A549 (cell line): ENCODE measurements around the gene PTPRF. TPM values are rescaled to one million over a fixed set of nuclear protein-coding genes. Genes with fewer than 3 reads are reported as not detected.

Experiments used
- ATAC-seq, 2 experiments: fragments of 200-7000 bp in 1 of 2; fragments of >200 bp in 1 of 2; cut with Nextera tagmentation in 1 of 2; cut with Tn5 transposase in 1 of 2; 3 replicates each; pipeline versions ENCODE4 v1.8.0 to v1.9.1; 2018 to 2020; ENCODE audit warnings: mild to moderate bottlenecking in 1 of 2, moderate library complexity in 1 of 2
- CTCF ChIA-PET: fragments of 300-600 bp; sonication (Branson Sonifier 250); formaldehyde crosslinking; extraction: SDS; loops from one replicate; lab custom pipeline; 2021; ENCODE audit warnings: antibody characterized with exemption, inconsistent platforms; lab: Yijun Ruan, JAX
- POLR2A ChIA-PET: fragments of 350-600 bp; formaldehyde crosslinking; extraction: SDS; loops from one replicate; lab custom pipeline; 2021; ENCODE audit warnings: antibody characterized with exemption, inconsistent platforms; lab: Yijun Ruan, JAX
- DNase-seq, 2 experiments: peaks; one replicate each; pipeline versions ENCODE4 v3.0.0 to v3.0.0-alpha.2; 2011 to 2016; ENCODE audit warnings: low read depth in 1 of 2, low spot score in 1 of 2
- FAIRE-seq: peaks from 2 replicates; lab custom pipeline; 2011; peaks lifted over from hg19 to GRCh38; lab: Jason Lieb, UNC
- H3K27ac ChIP-seq, 2 experiments: fragments of >200 bp; sonication (Bioruptor Twin); formaldehyde crosslinking; 3 replicates each; pipeline ENCODE4 v1.5.1; 2016 to 2017
- H3K4me1 ChIP-seq: fragments of >200 bp; sonication (Bioruptor Twin); formaldehyde crosslinking; 3 replicates; pipeline ENCODE4 v1.6.1; 2016
- H3K4me2 ChIP-seq: fragments of >200 bp; sonication (Bioruptor Twin); formaldehyde crosslinking; 3 replicates; pipeline ENCODE4 v1.6.1; 2016
- H3K4me3 ChIP-seq: fragments of >200 bp; sonication (Bioruptor Twin); formaldehyde crosslinking; 3 replicates; pipeline ENCODE4 v1.5.1; 2016
- H3K9me3 ChIP-seq: fragments of >200 bp; sonication (Bioruptor Twin); formaldehyde crosslinking; 3 replicates; pipeline ENCODE4 v1.6.1; 2016
- BHLHE40 ChIP-seq: IDR thresholded peaks from 2 replicates; pipeline ENCODE4 v1.6.1; 2012; ENCODE audit warnings: low read depth, low read length, inconsistent platforms
- CBX2 ChIP-seq: fragments of 200-600 bp; sonication (generic); IDR thresholded peaks from 2 replicates; pipeline ENCODE4 v1.6.1; 2016; ENCODE audit warnings: low read depth, mild to moderate bottlenecking, borderline replicate concordance
- CBX8 ChIP-seq: fragments of 200-600 bp; sonication (generic); IDR thresholded peaks from 2 replicates; pipeline ENCODE4 v1.6.1; 2016
- CHD2 ChIP-seq: fragments of 150-350 bp; IDR thresholded peaks from 2 replicates; pipeline ENCODE4 v1.6.1; 2014; ENCODE audit warnings: low read length; ENCODE audit not compliant: partially characterized antibody
- EHMT2 ChIP-seq: fragments of 200-600 bp; sonication (generic); IDR thresholded peaks from 2 replicates; pipeline ENCODE4 v1.6.1; 2016; ENCODE audit warnings: antibody characterized with exemption, low read depth, mild to moderate bottlenecking, moderate library complexity
- ESRRA ChIP-seq: fragments of 150-350 bp; IDR thresholded peaks from 2 replicates; pipeline ENCODE4 v1.6.1; 2014; ENCODE audit warnings: mild to moderate bottlenecking, low read length, borderline replicate concordance
- FOSB ChIP-seq: fragments of 250-450 bp; sonication (Bioruptor Pico); IDR thresholded peaks from 2 replicates; pipeline ENCODE4 v1.5.0; 2020; ENCODE audit warnings: mild to moderate bottlenecking, moderate library complexity
- GATA3 ChIP-seq: IDR thresholded peaks from 2 replicates; pipeline ENCODE4 v1.6.1; 2012; ENCODE audit warnings: borderline replicate concordance
- HDAC2 ChIP-seq: fragments of 200-600 bp; sonication (generic); IDR thresholded peaks from 2 replicates; pipeline ENCODE4 v1.6.1; 2016
- HEYL ChIP-seq: fragments of 250-450 bp; sonication (Bioruptor Pico); IDR thresholded peaks from 2 replicates; pipeline ENCODE4 v1.8.0; 2021; ENCODE audit warnings: mild to moderate bottlenecking, moderate library complexity
- HOXB5 ChIP-seq: fragments of 250-450 bp; sonication (Bioruptor Pico); IDR thresholded peaks from 2 replicates; pipeline ENCODE4 v1.5.0; 2020; ENCODE audit warnings: mild to moderate bottlenecking, moderate library complexity
- JUNB ChIP-seq: fragments of >200 bp; sonication (Bioruptor Twin); formaldehyde crosslinking; IDR thresholded peaks from 2 replicates; pipeline ENCODE4 v1.6.1; 2016
- KDM1A ChIP-seq: fragments of 200-600 bp; sonication (generic); IDR thresholded peaks from 2 replicates; pipeline ENCODE4 v1.6.1; 2016; ENCODE audit warnings: low read depth, mild to moderate bottlenecking
- KDM5A ChIP-seq: fragments of 200-600 bp; sonication (generic); IDR thresholded peaks from 2 replicates; pipeline ENCODE4 v1.6.1; 2016; ENCODE audit warnings: antibody characterized with exemption, mild to moderate bottlenecking
- MAFK ChIP-seq: fragments of 450-650 bp; IDR thresholded peaks from 2 replicates; pipeline ENCODE4 v1.6.1; 2014; ENCODE audit not compliant: partially characterized antibody
- MAX ChIP-seq: IDR thresholded peaks from 2 replicates; pipeline ENCODE4 v1.6.1; 2012
- NFE2L2 ChIP-seq: fragments of 150-350 bp; conservative IDR thresholded peaks from 2 replicates; pipeline ENCODE4 v1.6.1; 2014; ENCODE audit warnings: low read length
- PHF8 ChIP-seq: fragments of 200-600 bp; sonication (generic); IDR thresholded peaks from 2 replicates; pipeline ENCODE4 v1.6.1; 2016; ENCODE audit warnings: low read depth, mild to moderate bottlenecking, antibody characterized with exemption, moderate library complexity, borderline replicate concordance
- RAD21 ChIP-seq, 2 experiments: fragments of >200 bp in 1 of 2; sonication (Bioruptor Twin) in 1 of 2; formaldehyde crosslinking in 1 of 2; IDR thresholded peaks in 1 of 2; conservative IDR thresholded peaks in 1 of 2; 2 replicates in 1 of 2; 3 replicates in 1 of 2; pipeline ENCODE4 v1.6.1; 2012 to 2018; ENCODE audit warnings: inconsistent platforms in 1 of 2
- RCOR1 ChIP-seq: fragments of 150-350 bp; IDR thresholded peaks from 2 replicates; pipeline ENCODE4 v1.6.1; 2014; ENCODE audit warnings: antibody characterized with exemption, low read length, low read depth
- RNF2 ChIP-seq: fragments of 200-600 bp; sonication (generic); IDR thresholded peaks from 2 replicates; pipeline ENCODE4 v1.6.1; 2016; ENCODE audit warnings: low read depth, mild to moderate bottlenecking, antibody characterized with exemption, moderate library complexity, borderline replicate concordance
- SMC3 ChIP-seq: fragments of >200 bp; sonication (Bioruptor Twin); formaldehyde crosslinking; IDR thresholded peaks from 3 replicates; pipeline ENCODE4 v1.6.1; 2018; ENCODE audit warnings: inconsistent platforms
- TFCP2L1 ChIP-seq: fragments of 250-450 bp; sonication (Bioruptor Pico); IDR thresholded peaks from 2 replicates; pipeline ENCODE4 v1.5.0; 2021; ENCODE audit warnings: mild to moderate bottlenecking
- ZFP36 ChIP-seq: fragments of 450-650 bp; IDR thresholded peaks from 2 replicates; pipeline ENCODE4 v1.6.1; 2014; ENCODE audit warnings: borderline replicate concordance; ENCODE audit not compliant: partially characterized antibody
- WGBS: methylation state at CpG from one replicate; pipeline ENCODE4 v1.1.6; 2017; ENCODE audit errors: missing lambda C conversion rate; 5-methylcytosine and 5-hydroxymethylcytosine counted together
- polyA plus RNA-seq, 4 experiments: library from polyadenylated mRNA; depleted of rRNA in 3 of 4; stranded (reverse); fragments of >200 nt; fragmentation: RNase III in 1 of 4; extraction: RNeasy Plus Mini Kit Qiagen cat#74134 plus additional on column Dnase treatment in 1 of 4; gene quantifications; 2 replicates in 3 of 4; 3 replicates in 1 of 4; pipeline ENCODE4 v1.2.3, GENCODE V29; 2011 to 2017
- TF ChIP-seq, protein P1 (sequence below): fragments of >200 bp; sonication (Bioruptor Twin); formaldehyde crosslinking; IDR thresholded peaks from 2 replicates; pipeline ENCODE4 v1.6.1; 2016
- TF ChIP-seq, protein P2 (sequence below): IDR thresholded peaks from 2 replicates; pipeline ENCODE4 v1.6.1; 2012; ENCODE audit warnings: low read depth, borderline replicate concordance
- TF ChIP-seq, protein P3 (sequence below): IDR thresholded peaks from 2 replicates; pipeline ENCODE4 v1.6.1; 2012

PTPRF gene
- polyA plus RNA-seq, 2 of the 4 experiments (the other 2 are of a cell fraction): 68.5 to 96.5 TPM

GRCh38 chr1:43604192-43604591 is 73.5 kb downstream of the PTPRF start:
- FAIRE-seq: no peak
- no peak overlapping the region for H3K27ac ChIP-seq
- 98% methylated on average over 5 of the region's 5 CpGs for WGBS
- ATAC-seq: no peak
- no peaks in the 10 kb centered on the region for H3K9me3 ChIP-seq
- no peak overlapping the region for H3K4me3 ChIP-seq
- H3K4me2 ChIP-seq: no peak overlapping the region
- no peak for DNase-seq
- no peaks in the 10 kb centered on the region for H3K4me1 ChIP-seq
- CTCF ChIA-PET: interaction anchor here (1.0 to 1.5 kb wide), 2 partner anchors 14 to 32 kb away, joined by 3 read pairs; no protein-coding TSS in a partner anchor
- TF ChIP-seq ESRRA: peak; percentile 69; the same call in 1 of the 2 replicates
- TF ChIP-seq CBX8: no peak
- TF ChIP-seq, all 56 proteins: peak for 1
- POLR2A ChIA-PET: no interaction called here

GRCh38 chr1:43605157-43605556 is 74.5 kb downstream of the PTPRF start:
- H3K9me3 ChIP-seq: no peaks in the 10 kb centered on the region
- WGBS: 97% methylated on average over 17 of the region's 18 CpGs
- no peak overlapping the region for H3K4me3 ChIP-seq
- no peak overlapping the region for H3K27ac ChIP-seq
- TF ChIP-seq HDAC2: no peak
- no peak for TF ChIP-seq SMC3
- TF ChIP-seq KDM1A: no peak
- TF ChIP-seq RNF2: no peak
- FAIRE-seq (no peak), ATAC-seq (no peak), DNase-seq (no peak)
- no peaks in the 10 kb centered on the region for H3K4me1 ChIP-seq
- ChIA-PET POLR2A (no interaction called here), CTCF (interaction anchor here (1.5 kb wide), 1 partner anchor 33 kb away, joined by 3 read pairs; no protein-coding TSS in a partner anchor)
- H3K4me2 ChIP-seq: no peak overlapping the region

- ATAC-seq: no peak; a peak in 1 of 6 replicates
- Histone ChIP-seq H3K4me2 (no peak overlapping the region), H3K4me3 (no peak overlapping the region), H3K9me3 (no peaks in the 10 kb centered on the region), H3K27ac (no peak overlapping the region), H3K4me1 (no peaks in the 10 kb centered on the region)
- no peak for FAIRE-seq
- DNase-seq: no peak
- ChIA-PET CTCF (interaction anchor here (1.4 kb wide), 1 partner anchor 16 kb away, joined by 3 read pairs; no protein-coding TSS in a partner anchor), POLR2A (no interaction called here)
- TF ChIP-seq MAFK (no peak), FOSB (CRISPR knock-in tag) (no peak), RCOR1 (no peak), HOXB5 (CRISPR knock-in tag) (no peak)
- 93% methylated on average over 7 of the region's 7 CpGs for WGBS
Measured at GRCh38 chr1:43605766-43606165, 75.1 kb downstream of the PTPRF start.

DNA sequence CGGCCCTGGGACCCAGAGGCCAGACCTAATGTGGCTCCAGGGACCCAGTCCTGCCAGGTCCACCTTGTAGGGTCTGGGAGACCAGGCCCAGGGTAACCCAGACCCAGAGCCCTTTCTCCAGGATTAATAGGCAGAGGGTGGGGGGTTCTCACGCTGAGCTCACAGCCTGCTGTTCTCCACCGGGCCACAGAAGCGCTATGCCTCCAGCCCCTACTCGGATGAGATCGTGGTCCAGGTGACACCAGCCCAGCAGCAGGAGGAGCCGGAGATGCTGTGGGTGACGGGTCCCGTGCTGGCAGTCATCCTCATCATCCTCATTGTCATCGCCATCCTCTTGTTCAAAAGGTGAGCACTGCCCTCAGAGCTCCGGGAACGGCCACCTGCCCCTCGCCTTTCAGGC is 75.9 kb downstream of the PTPRF start:
- Histone ChIP-seq H3K4me3 (no peak overlapping the region), H3K4me1 (no peaks in the 10 kb centered on the region), H3K27ac (no peak overlapping the region), H3K4me2 (no peak overlapping the region), H3K9me3 (no peaks in the 10 kb centered on the region)
- POLR2A ChIA-PET: no interaction called here
- FAIRE-seq (no peak), ATAC-seq (no peak), DNase-seq (no peak)
- WGBS: 86% methylated on average over 11 of the region's 13 CpGs
- TF ChIP-seq, protein P1, sequence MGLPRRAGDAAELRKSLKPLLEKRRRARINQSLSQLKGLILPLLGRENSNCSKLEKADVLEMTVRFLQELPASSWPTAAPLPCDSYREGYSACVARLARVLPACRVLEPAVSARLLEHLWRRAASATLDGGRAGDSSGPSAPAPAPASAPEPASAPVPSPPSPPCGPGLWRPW: no peak
- TF ChIP-seq EHMT2: no peak
- TF ChIP-seq TFCP2L1 (CRISPR knock-in tag): no peak
- no peak for TF ChIP-seq HEYL (CRISPR knock-in tag)
- TF ChIP-seq, protein P2, sequence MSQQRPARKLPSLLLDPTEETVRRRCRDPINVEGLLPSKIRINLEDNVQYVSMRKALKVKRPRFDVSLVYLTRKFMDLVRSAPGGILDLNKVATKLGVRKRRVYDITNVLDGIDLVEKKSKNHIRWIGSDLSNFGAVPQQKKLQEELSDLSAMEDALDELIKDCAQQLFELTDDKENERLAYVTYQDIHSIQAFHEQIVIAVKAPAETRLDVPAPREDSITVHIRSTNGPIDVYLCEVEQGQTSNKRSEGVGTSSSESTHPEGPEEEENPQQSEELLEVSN: no peak
- no peak for TF ChIP-seq MAX
- no peak for TF ChIP-seq CHD2
- TF ChIP-seq RAD21 (conservative IDR thresholded peaks at IDR 0.05 in 1 of 2, IDR thresholded peaks at IDR 0.05 in 1 of 2): no peak
- TF ChIP-seq PHF8: no peak
- no peak for TF ChIP-seq ZFP36
- no peak for TF ChIP-seq BHLHE40
- no peak for TF ChIP-seq CBX2
- TF ChIP-seq KDM5A: no peak
- TF ChIP-seq, protein P3, sequence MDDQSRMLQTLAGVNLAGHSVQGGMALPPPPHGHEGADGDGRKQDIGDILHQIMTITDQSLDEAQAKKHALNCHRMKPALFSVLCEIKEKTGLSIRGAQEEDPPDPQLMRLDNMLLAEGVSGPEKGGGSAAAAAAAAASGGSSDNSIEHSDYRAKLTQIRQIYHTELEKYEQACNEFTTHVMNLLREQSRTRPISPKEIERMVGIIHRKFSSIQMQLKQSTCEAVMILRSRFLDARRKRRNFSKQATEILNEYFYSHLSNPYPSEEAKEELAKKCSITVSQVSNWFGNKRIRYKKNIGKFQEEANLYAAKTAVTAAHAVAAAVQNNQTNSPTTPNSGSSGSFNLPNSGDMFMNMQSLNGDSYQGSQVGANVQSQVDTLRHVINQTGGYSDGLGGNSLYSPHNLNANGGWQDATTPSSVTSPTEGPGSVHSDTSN: no peak
- no peak for TF ChIP-seq GATA3
- no peak for TF ChIP-seq JUNB
- no peak for TF ChIP-seq NFE2L2
- TF ChIP-seq, all 56 proteins: peak for 0
- CTCF ChIA-PET: interaction anchor here (1.4 kb wide), 1 partner anchor 17 kb away, joined by 3 read pairs; no protein-coding TSS in a partner anchor
